ENCODE measurements around the gene TLCD1. TPM values are rescaled to one million over a fixed set of nuclear protein-coding genes. Genes with fewer than 3 reads are reported as not detected.
A peak's percentile ranks its signal among the peaks of the same experiment; 100 is the strongest.

Gene TLCD1
- total and polyA plus RNA-seq, 2 of the 8 experiments (the other 6 are each of a cell fraction or from before 2014, with no cell fraction given) = 40.7 to 128 TPM

- peak; percentile 45 for TF ChIP-seq CHD7 (IDR thresholded peaks at IDR 0.05; ENCODE audit: insufficient replicate concordance, low read length)
- TF ChIP-seq SP1 (IDR thresholded peaks at IDR 0.05; ENCODE audit: low read depth, low read length) = peak; percentile 40; the same call in 1 of the 2 replicates
- no peak for TF ChIP-seq HDAC2 (IDR thresholded peaks at IDR 0.05; ENCODE audit: borderline replicate concordance in 1 of 2, low read depth in 2 of 2, low read length in 2 of 2)
- peak; percentile 67 for TF ChIP-seq CTBP2 (IDR thresholded peaks at IDR 0.05; ENCODE audit: borderline replicate concordance, insufficient read depth, insufficient read length, low read length)
- TF ChIP-seq NANOG (IDR thresholded peaks at IDR 0.05; ENCODE audit: insufficient read depth, low read depth, low read length, poor library complexity, severe bottlenecking) = peak; percentile 88
- TF ChIP-seq EP300 (IDR thresholded peaks at IDR 0.05; ENCODE audit: borderline replicate concordance in 1 of 2, low read depth in 2 of 2, low read length in 2 of 2) = peak in 1 of 2 experiments; percentile 25; a peak in 1 of 3 replicates
- TF ChIP-seq RFX5 (IDR thresholded peaks at IDR 0.05; ENCODE audit: borderline replicate concordance, low read depth, low read length) = no peak
Observed at GRCh38 chr17:28760601-28761562, 34.8 kb upstream of the TLCD1 start (continued).
